Esophagus squamous epithelium (tissue), 4 donors: ENCODE measurements around the gene HECTD1.

Experiments used
- POLR2A ChIP-seq, 4 donors: fragments of 450-650 bp; IDR thresholded peaks; one replicate each; pipeline ENCODE4 v1.6.1; 2017; ENCODE audit warnings: antibody characterized with exemption in 4 of 4, mild to moderate bottlenecking in 4 of 4, moderate library complexity in 3 of 4
- TF ChIP-seq, protein P1 (sequence below), 6 experiments: fragments of 450-650 bp in 4 of 6; fragments of 200-600 bp in 2 of 6; sonication (generic) in 2 of 6; IDR thresholded peaks; one replicate each; pipeline ENCODE4 v1.5.1; 2016 to 2019; ENCODE audit warnings: antibody characterized with exemption in 6 of 6, mild to moderate bottlenecking in 4 of 6, moderate library complexity in 4 of 6

- no peak for TF ChIP-seq POLR2A (IDR thresholded peaks at IDR 0.05)
- TF ChIP-seq, protein P1, sequence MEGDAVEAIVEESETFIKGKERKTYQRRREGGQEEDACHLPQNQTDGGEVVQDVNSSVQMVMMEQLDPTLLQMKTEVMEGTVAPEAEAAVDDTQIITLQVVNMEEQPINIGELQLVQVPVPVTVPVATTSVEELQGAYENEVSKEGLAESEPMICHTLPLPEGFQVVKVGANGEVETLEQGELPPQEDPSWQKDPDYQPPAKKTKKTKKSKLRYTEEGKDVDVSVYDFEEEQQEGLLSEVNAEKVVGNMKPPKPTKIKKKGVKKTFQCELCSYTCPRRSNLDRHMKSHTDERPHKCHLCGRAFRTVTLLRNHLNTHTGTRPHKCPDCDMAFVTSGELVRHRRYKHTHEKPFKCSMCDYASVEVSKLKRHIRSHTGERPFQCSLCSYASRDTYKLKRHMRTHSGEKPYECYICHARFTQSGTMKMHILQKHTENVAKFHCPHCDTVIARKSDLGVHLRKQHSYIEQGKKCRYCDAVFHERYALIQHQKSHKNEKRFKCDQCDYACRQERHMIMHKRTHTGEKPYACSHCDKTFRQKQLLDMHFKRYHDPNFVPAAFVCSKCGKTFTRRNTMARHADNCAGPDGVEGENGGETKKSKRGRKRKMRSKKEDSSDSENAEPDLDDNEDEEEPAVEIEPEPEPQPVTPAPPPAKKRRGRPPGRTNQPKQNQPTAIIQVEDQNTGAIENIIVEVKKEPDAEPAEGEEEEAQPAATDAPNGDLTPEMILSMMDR (IDR thresholded peaks at IDR 0.05): no peak
Measured at GRCh38 chr14:31164115-31164514, 43.5 kb downstream of the HECTD1 start.
